Thymus (tissue), 11 donors: ENCODE measurements around the gene SHC3. TPM values are rescaled to one million over a fixed set of nuclear protein-coding genes. Genes with fewer than 3 reads are reported as not detected.

ENCODE experiments used
- DNase-seq, 9 donors: peaks; one replicate each; pipeline ENCODE4 v3.0.0-alpha.2; 2013; ENCODE audit warnings: low spot score in 9 of 9, low read depth in 6 of 9, missing footprints in 1 of 9
- H3K27ac ChIP-seq, 2 donors: one replicate each; pipeline ENCODE4 v1.5.1; 2013; ENCODE audit warnings: control low read depth in 1 of 2, low read depth in 1 of 2, low read length in 1 of 2, mild to moderate bottlenecking in 1 of 2, moderate library complexity in 1 of 2
- H3K27me3 ChIP-seq, 2 donors: one replicate each; pipeline ENCODE4 v1.5.1; 2013; ENCODE audit warnings: low read length in 1 of 2; ENCODE audit not compliant: control insufficient read depth in 2 of 2, insufficient read depth in 1 of 2
- H3K36me3 ChIP-seq, 2 donors: one replicate each; pipeline ENCODE4 v1.5.1; 2013; ENCODE audit warnings: low read length in 1 of 2, mild to moderate bottlenecking in 1 of 2, moderate library complexity in 1 of 2; ENCODE audit not compliant: control insufficient read depth in 2 of 2, insufficient read depth in 2 of 2
- H3K4me1 ChIP-seq, 2 donors: one replicate each; pipeline ENCODE4 v1.5.1; 2013; ENCODE audit warnings: low read length in 2 of 2; ENCODE audit not compliant: control insufficient read depth in 2 of 2, insufficient read depth in 2 of 2
- H3K4me3 ChIP-seq, 2 donors: one replicate each; pipeline ENCODE4 v1.5.1; 2013; ENCODE audit warnings: low read length in 2 of 2, control low read depth in 1 of 2, mild to moderate bottlenecking in 1 of 2
- H3K9me3 ChIP-seq, 2 donors: one replicate each; pipeline ENCODE4 v1.5.1; 2013; ENCODE audit warnings: low read length in 1 of 2, mild to moderate bottlenecking in 1 of 2; ENCODE audit not compliant: control insufficient read depth in 2 of 2, insufficient read depth in 1 of 2
- WGBS: extraction: QIAGEN DNeasy Blood & Tissue Kit; methylation state at CpG from one replicate; pipeline ENCODE4 v1.1.7; 2013; 5-methylcytosine and 5-hydroxymethylcytosine counted together
- polyA plus RNA-seq: library from polyadenylated mRNA; stranded (reverse); fragments of 200-250 nt; gene quantifications from one replicate; pipeline ENCODE4 v1.2.3, GENCODE V29; 2013
- total RNA-seq: library from RNA; stranded (reverse); fragments of 120-200 nt; gene quantifications from one replicate; pipeline ENCODE4 v1.2.4, GENCODE V29; 2013
- donor health status: healthy.

The SHC3 gene
- total and polyA plus RNA-seq, 2 donors = 0.05 to 0.16 TPM

DNA sequence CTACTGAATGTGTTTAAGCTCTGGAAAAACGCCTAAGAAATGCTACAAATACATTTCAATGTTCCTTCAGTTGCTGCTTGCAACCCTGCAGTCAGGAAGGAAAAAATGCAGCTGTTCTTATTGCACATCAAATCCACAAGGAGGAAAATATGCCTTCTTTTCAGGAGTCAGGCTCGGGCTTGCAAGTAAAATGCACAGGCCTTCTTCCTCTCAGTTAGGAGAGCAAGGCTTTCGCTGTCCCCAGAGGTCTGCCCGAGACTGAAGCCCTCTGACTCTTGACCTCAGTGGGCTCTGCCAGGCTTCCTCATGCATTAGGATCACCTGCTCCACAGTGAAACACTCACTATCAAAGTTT is 899 bp upstream of the SHC3 start:
- no peak overlapping the region for H3K27ac ChIP-seq

GRCh38 chr9:89178830-89179539 is 367 bp upstream of the SHC3 start:
- 39% methylated on average over 11 of the region's 11 CpGs for WGBS
- Histone ChIP-seq H3K4me3 (no peak overlapping the region), H3K27me3 (peaks cover 47 to 80% of the 10 kb centered on the region in 2 donors), H3K36me3 (no peaks in the 10 kb centered on the region), H3K4me1 (peaks cover 6 to 16% of the 10 kb centered on the region in 2 donors), H3K27ac (no peak overlapping the region), H3K9me3 (peaks cover 1 to 4% of the 10 kb centered on the region in 2 donors)
- DNase-seq = no peak

More for the DNA sequence above, 899 bp upstream of the SHC3 start:
- peak in 1 of 9 donors; percentile 2 for DNase-seq
- Histone ChIP-seq H3K27me3 (peaks cover 47 to 77% of the 10 kb centered on the region in 2 donors), H3K36me3 (no peaks in the 10 kb centered on the region), H3K4me3 (no peak overlapping the region), H3K9me3 (peaks cover 1 to 4% of the 10 kb centered on the region in 2 donors), H3K4me1 (peaks cover 6 to 16% of the 10 kb centered on the region in 2 donors)
- 42% methylated on average over 4 of the region's 4 CpGs for WGBS

GRCh38 chr9:89177012-89177943 is 1.3 kb downstream of the SHC3 start:
- whole genome bisulfite sequencing = 10% methylated on average over 38 of the region's 38 CpGs
- Histone ChIP-seq H3K27ac (no peak overlapping the region), H3K4me3 (no peak overlapping the region), H3K4me1 (peaks cover 6 to 16% of the 10 kb centered on the region in 2 donors), H3K36me3 (no peaks in the 10 kb centered on the region), H3K27me3 (peaks cover 47 to 80% of the 10 kb centered on the region in 2 donors), H3K9me3 (peaks cover 1 to 4% of the 10 kb centered on the region in 2 donors)
- DNase-seq = no peak

DNA sequence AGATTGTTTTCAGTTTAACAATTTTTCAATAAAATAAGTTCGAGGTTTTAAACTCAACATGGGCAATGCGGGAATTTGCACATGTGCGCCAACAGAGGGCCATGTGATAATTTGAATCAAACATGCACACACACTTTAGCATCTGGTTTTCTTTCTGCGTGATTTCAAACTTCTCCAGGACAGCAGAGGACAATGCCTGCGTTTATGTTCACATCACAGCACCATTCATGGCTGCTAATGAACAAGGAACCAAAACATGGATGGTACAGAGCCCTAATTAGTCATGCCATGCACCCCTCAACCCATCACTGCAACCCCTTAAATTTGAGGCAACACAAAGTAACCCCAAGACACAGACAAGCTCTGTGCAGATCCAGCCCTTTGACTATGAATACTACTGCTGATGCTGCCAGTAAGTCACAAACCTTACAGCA is 2.8 kb downstream of the SHC3 start:
- peaks cover 6 to 16% of the 10 kb centered on the region in 2 donors for H3K4me1 ChIP-seq
- peaks cover 1 to 4% of the 10 kb centered on the region in 2 donors for H3K9me3 ChIP-seq
- 89% methylated on average over 5 of the region's 5 CpGs for WGBS
- DNase-seq = no peak
- H3K27me3 ChIP-seq = peaks cover 43 to 76% of the 10 kb centered on the region in 2 donors
- H3K27ac ChIP-seq = no peak overlapping the region
- no peaks in the 10 kb centered on the region for H3K36me3 ChIP-seq
- no peak overlapping the region for H3K4me3 ChIP-seq

DNA sequence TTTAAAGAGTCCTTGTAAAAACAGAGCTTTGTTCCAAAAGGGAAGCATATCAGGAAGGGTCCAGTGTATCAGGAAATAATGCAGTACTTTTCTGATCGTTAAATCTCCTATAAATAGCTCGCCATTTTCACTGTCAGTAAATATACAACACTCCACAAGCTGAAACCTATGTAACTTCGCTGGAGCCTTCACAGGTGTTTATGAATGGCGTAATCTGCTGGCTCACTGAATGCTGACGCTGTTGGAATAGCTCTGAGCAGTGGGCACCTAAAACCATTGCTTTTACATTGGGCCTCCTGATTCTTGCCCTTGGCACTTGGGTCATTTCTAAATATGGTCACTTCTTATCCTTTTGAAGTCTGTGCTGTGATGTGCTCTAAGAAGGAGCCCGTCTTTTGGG is 4.3 kb downstream of the SHC3 start:
- H3K27ac ChIP-seq = no peak overlapping the region
- peaks cover 0 to 4% of the 10 kb centered on the region in 2 donors for H3K9me3 ChIP-seq
- H3K27me3 ChIP-seq = peaks cover 33 to 61% of the 10 kb centered on the region in 2 donors
- WGBS = 74% methylated on average over 6 of the region's 6 CpGs
- no peak overlapping the region for H3K4me3 ChIP-seq
- H3K36me3 ChIP-seq = no peaks in the 10 kb centered on the region
- H3K4me1 ChIP-seq = peaks cover 0 to 4% of the 10 kb centered on the region in 2 donors
- DNase-seq = no peak

GRCh38 chr9:89173072-89173471 is 5.5 kb downstream of the SHC3 start:
- Histone ChIP-seq H3K4me1 (peaks cover 0 to 3% of the 10 kb centered on the region in 2 donors), H3K4me3 (no peak overlapping the region), H3K36me3 (no peaks in the 10 kb centered on the region), H3K27me3 (peaks cover 21 to 49% of the 10 kb centered on the region in 2 donors), H3K9me3 (peaks cover 0 to 4% of the 10 kb centered on the region in 2 donors), H3K27ac (no peak overlapping the region)
- no peak for DNase-seq
- 95% methylated on average over 5 of the region's 5 CpGs for WGBS

DNA sequence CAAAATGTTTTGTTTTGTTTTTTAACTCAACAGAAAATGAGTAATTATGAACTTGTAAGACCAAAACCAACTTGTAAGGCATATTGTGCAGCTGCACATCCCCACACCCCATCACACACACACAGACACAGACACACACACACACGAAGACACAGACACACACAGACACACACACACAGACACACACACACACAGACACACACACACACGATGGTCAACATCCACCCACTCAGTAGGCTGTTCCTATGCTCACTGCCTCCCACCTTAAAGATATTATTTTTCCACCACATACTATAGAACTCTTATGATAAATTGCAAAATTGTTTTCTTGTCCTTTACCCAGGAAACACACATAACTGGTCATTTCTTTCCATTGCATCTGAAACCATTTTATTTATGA is 6.2 kb downstream of the SHC3 start:
- Histone ChIP-seq H3K4me1 (peaks cover 0 to under 1% of the 10 kb centered on the region in 2 donors), H3K9me3 (peaks cover 0 to 1% of the 10 kb centered on the region in 2 donors), H3K27me3 (peaks cover 14 to 45% of the 10 kb centered on the region in 2 donors), H3K36me3 (no peaks in the 10 kb centered on the region), H3K4me3 (no peak overlapping the region), H3K27ac (no peak overlapping the region)
- 69% methylated on average over 2 of the region's 2 CpGs for WGBS
- no peak for DNase-seq

GRCh38 chr9:89171693-89172092 is 6.9 kb downstream of the SHC3 start:
- H3K36me3 ChIP-seq = no peaks in the 10 kb centered on the region
- DNase-seq = no peak
- H3K27me3 ChIP-seq = peaks cover 7 to 41% of the 10 kb centered on the region in 2 donors
- H3K27ac ChIP-seq = no peak overlapping the region
- WGBS = 86% methylated on average over 4 of the region's 4 CpGs
- H3K9me3 ChIP-seq = no peaks in the 10 kb centered on the region
- H3K4me3 ChIP-seq = no peak overlapping the region
- H3K4me1 ChIP-seq = no peaks in the 10 kb centered on the region

DNA sequence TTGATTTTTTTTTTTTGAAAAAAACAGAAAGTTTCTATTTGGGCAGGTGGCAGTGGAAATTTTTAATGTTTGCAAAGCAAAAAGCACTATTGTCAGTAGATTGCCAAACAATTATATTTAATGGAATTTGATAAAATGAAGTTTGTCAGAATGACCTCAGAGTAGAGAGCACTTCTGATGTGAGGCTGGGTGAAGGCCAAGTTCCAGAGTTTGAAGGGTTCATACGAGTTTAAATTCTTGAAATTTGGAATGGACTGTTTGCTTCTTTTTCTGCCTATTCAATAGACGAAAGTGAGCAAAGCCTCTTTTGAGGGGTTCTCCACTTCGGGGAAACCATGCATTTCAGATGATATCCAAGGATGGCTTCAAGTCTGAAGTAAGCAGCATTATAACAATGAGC is 7.4 kb downstream of the SHC3 start:
- no peaks in the 10 kb centered on the region for H3K9me3 ChIP-seq
- no peak for DNase-seq
- WGBS = 90% methylated on average over 3 of the region's 3 CpGs
- H3K4me3 ChIP-seq = no peak overlapping the region
- peaks cover 5 to 36% of the 10 kb centered on the region in 2 donors for H3K27me3 ChIP-seq
- H3K27ac ChIP-seq = no peak overlapping the region
- H3K4me1 ChIP-seq = no peaks in the 10 kb centered on the region
- H3K36me3 ChIP-seq = no peaks in the 10 kb centered on the region
